Astrocyte (in vitro differentiated cells and primary cell): Measurements from ENCODE around the gene LIN37. TPM values are rescaled to one million over a fixed set of nuclear protein-coding genes. Genes with fewer than 3 reads are reported as not detected.

Experiments
- DNase-seq: peaks from one replicate; pipeline ENCODE4 v3.0.0-alpha.2; 2010; ENCODE audit warnings: low read depth
- FAIRE-seq: peaks from 2 replicates; lab custom pipeline; 2011; peaks lifted over from hg19 to GRCh38; lab: Jason Lieb, UNC
- H2AFZ ChIP-seq: 2 replicates; pipeline ENCODE4 v1.6.0; 2012; ENCODE audit warnings: low read depth, low read length, inconsistent platforms
- H3K27ac ChIP-seq: 2 replicates; pipeline ENCODE4 v1.5.1; 2011; ENCODE audit warnings: low read depth, low read length, inconsistent platforms
- H3K27me3 ChIP-seq: 2 replicates; pipeline ENCODE4 v1.6.0; 2011; ENCODE audit warnings: low read length, inconsistent platforms; ENCODE audit not compliant: insufficient read depth
- H3K36me3 ChIP-seq: 2 replicates; pipeline ENCODE4 v1.5.1; 2011; ENCODE audit warnings: low read length, inconsistent platforms; ENCODE audit not compliant: insufficient read depth
- H3K4me1 ChIP-seq: 2 replicates; pipeline ENCODE4 v1.5.1; 2011; ENCODE audit warnings: low read length, inconsistent platforms; ENCODE audit not compliant: insufficient read depth
- H3K4me2 ChIP-seq: 2 replicates; pipeline ENCODE4 v1.6.0; 2012; ENCODE audit warnings: low read length, inconsistent platforms
- H3K4me3 ChIP-seq: 2 replicates; pipeline ENCODE4 v1.5.1; 2011; ENCODE audit warnings: low read depth, mild to moderate bottlenecking, low read length, inconsistent platforms; ENCODE audit not compliant: insufficient read depth
- H3K79me2 ChIP-seq: 2 replicates; pipeline ENCODE4 v1.6.0; 2012; ENCODE audit warnings: mild to moderate bottlenecking, low read length, inconsistent platforms; ENCODE audit not compliant: insufficient read depth
- H3K9ac ChIP-seq: 2 replicates; pipeline ENCODE4 v1.6.0; 2012; ENCODE audit warnings: mild to moderate bottlenecking, low read length, inconsistent platforms
- H3K9me3 ChIP-seq: 2 replicates; pipeline ENCODE4 v1.5.1; 2012; ENCODE audit warnings: low read depth, mild to moderate bottlenecking, low read length, inconsistent platforms; ENCODE audit not compliant: insufficient read depth
- H4K20me1 ChIP-seq: 2 replicates; pipeline ENCODE4 v1.6.0; 2012; ENCODE audit warnings: low read length, inconsistent platforms; ENCODE audit not compliant: insufficient read depth
- H3K27ac Mint-ChIP-seq: one replicate; pipeline ENCODE4 v1.8.0; 2021; ENCODE audit warnings: mild to moderate bottlenecking, mixed read lengths; ENCODE audit not compliant: unreplicated experiment
- H3K27me3 Mint-ChIP-seq: one replicate; pipeline ENCODE4 v1.8.0; 2021; ENCODE audit warnings: low read depth, mixed read lengths; ENCODE audit not compliant: unreplicated experiment
- H3K36me3 Mint-ChIP-seq: one replicate; pipeline ENCODE4 v1.8.0; 2021; ENCODE audit warnings: low read depth, mixed read lengths; ENCODE audit not compliant: unreplicated experiment
- H3K4me1 Mint-ChIP-seq: one replicate; pipeline ENCODE4 v1.8.0; 2021; ENCODE audit warnings: low read depth, mixed read lengths; ENCODE audit not compliant: unreplicated experiment
- H3K4me3 Mint-ChIP-seq: one replicate; pipeline ENCODE4 v1.8.0; 2021; ENCODE audit warnings: mild to moderate bottlenecking, moderate library complexity, mixed read lengths; ENCODE audit not compliant: unreplicated experiment
- H3K9me3 Mint-ChIP-seq: one replicate; pipeline ENCODE4 v1.8.0; 2021; ENCODE audit warnings: mild to moderate bottlenecking, mixed read lengths; ENCODE audit not compliant: unreplicated experiment
- CTCF ChIP-seq: IDR thresholded peaks from 2 replicates; pipeline ENCODE4 v1.5.1; 2011; ENCODE audit warnings: low read depth, mild to moderate bottlenecking, inconsistent platforms, low read length, moderate library complexity; ENCODE audit not compliant: insufficient read depth
- EZH2 ChIP-seq: IDR thresholded peaks from 2 replicates; pipeline ENCODE4 v1.6.1; 2012; ENCODE audit warnings: mild to moderate bottlenecking, low read length, inconsistent platforms; ENCODE audit not compliant: insufficient read depth
- total RNA-seq: library from RNA; stranded (reverse); gene quantifications from 2 replicates; pipeline ENCODE4 v1.2.1, GENCODE V29; 2021

The LIN37 gene
- total RNA-seq, 1 donor from 2014 or later = 15.6 TPM

DNA sequence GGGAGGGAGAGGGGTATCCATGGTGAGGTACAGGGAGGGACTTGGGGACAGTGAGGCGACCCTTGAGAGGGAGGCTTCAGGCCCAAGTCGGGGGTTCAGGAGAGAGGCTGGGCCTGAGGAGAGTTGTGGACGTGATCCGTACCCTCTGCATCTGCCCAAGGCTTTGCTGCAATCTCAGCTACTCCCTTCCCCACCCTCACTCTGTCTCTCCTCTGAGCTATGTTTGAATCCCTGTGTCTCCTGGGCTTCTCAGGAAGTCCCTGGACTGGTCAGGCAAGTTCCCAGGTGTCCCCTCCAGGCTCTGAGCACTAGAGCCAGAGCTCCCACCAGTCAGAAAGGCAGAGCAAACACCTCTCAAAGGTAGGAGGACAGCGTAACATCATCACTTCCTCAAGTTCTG, 1.8 kb downstream of the LIN37 start:
- no peaks in the 10 kb centered on the region for H3K27me3 ChIP-seq
- H3K27me3 Mint-ChIP-seq = peaks cover 2% of the 10 kb centered on the region
- FAIRE-seq (no peak), DNase-seq (no peak)
- no peak overlapping the region for H3K27ac ChIP-seq
- H3K4me1 ChIP-seq = peaks cover 12% of the 10 kb centered on the region
- peak overlapping the region; percentile 87 for H3K4me2 ChIP-seq
- peak overlapping the region; percentile 99 for H3K4me3 Mint-ChIP-seq
- peaks cover 57% of the 10 kb centered on the region for H3K79me2 ChIP-seq
- H4K20me1 ChIP-seq = peaks cover 15% of the 10 kb centered on the region
- H3K27ac Mint-ChIP-seq = no peak overlapping the region
- H2AFZ ChIP-seq = no peak overlapping the region
- H3K9me3 ChIP-seq = no peaks in the 10 kb centered on the region
- H3K4me1 Mint-ChIP-seq = peaks cover 24% of the 10 kb centered on the region
- H3K9ac ChIP-seq = peak overlapping the region; percentile 31
- no peak for TF ChIP-seq CTCF
- TF ChIP-seq EZH2 = no peak
- peaks cover 5% of the 10 kb centered on the region for H3K36me3 ChIP-seq
- no peak overlapping the region for H3K4me3 ChIP-seq
- H3K9me3 Mint-ChIP-seq = no peaks in the 10 kb centered on the region
- H3K36me3 Mint-ChIP-seq = peaks cover 18% of the 10 kb centered on the region

- H3K4me3 ChIP-seq = no peak overlapping the region
- TF ChIP-seq EZH2 (no peak), CTCF (no peak)
- Mint-ChIP-seq H3K27me3 (peaks cover 2% of the 10 kb centered on the region), H3K27ac (no peak overlapping the region), H3K36me3 (peaks cover 21% of the 10 kb centered on the region), H3K9me3 (no peaks in the 10 kb centered on the region), H3K4me1 (peaks cover 28% of the 10 kb centered on the region), H3K4me3 (no peak overlapping the region)
- no peak overlapping the region for H2AFZ ChIP-seq
- DNase-seq (no peak), FAIRE-seq (no peak)
- H3K36me3 ChIP-seq = peaks cover 5% of the 10 kb centered on the region
- H3K79me2 ChIP-seq = peaks cover 40% of the 10 kb centered on the region
- H3K4me1 ChIP-seq = peaks cover 24% of the 10 kb centered on the region
- no peak overlapping the region for H3K27ac ChIP-seq
- H3K27me3 ChIP-seq = no peaks in the 10 kb centered on the region
- no peaks in the 10 kb centered on the region for H3K9me3 ChIP-seq
- H3K9ac ChIP-seq = no peak overlapping the region
- no peak overlapping the region for H3K4me2 ChIP-seq
- peaks cover 15% of the 10 kb centered on the region for H4K20me1 ChIP-seq
Measured at GRCh38 chr19:35751839-35752745, 3.7 kb downstream of the LIN37 start.
